WERI-Rb-1 (cell line): Measurements from ENCODE around the gene LMNA.

Source experiments
- DNase-seq: peaks from one replicate; pipeline ENCODE4 v3.0.0-alpha.2; 2020
- H3K27ac ChIP-seq: fragments of 250-450 bp; sonication (Bioruptor Pico); 2 replicates; pipeline ENCODE4 v1.5.1; 2020; ENCODE audit warnings: mild to moderate bottlenecking, moderate library complexity
- H3K27me3 ChIP-seq: fragments of 250-450 bp; sonication (Bioruptor Pico); 2 replicates; pipeline ENCODE4 v1.5.1; 2021; ENCODE audit warnings: mild to moderate bottlenecking, low read depth, moderate library complexity; ENCODE audit not compliant: insufficient read depth, severe bottlenecking
- H3K36me3 ChIP-seq: fragments of 250-450 bp; sonication (Bioruptor Pico); 2 replicates; pipeline ENCODE4 v1.5.1; 2020; ENCODE audit warnings: mild to moderate bottlenecking, moderate library complexity
- H3K4me3 ChIP-seq: 2 replicates; pipeline ENCODE4 v1.5.1; 2011; ENCODE audit warnings: low read depth, mild to moderate bottlenecking, control low read depth, low read length
- H3K9me3 ChIP-seq: fragments of 250-450 bp; sonication (Bioruptor Pico); 2 replicates; pipeline ENCODE4 v1.5.1; 2021; ENCODE audit warnings: mild to moderate bottlenecking, moderate library complexity; ENCODE audit not compliant: severe bottlenecking
- TF ChIP-seq, protein P1 (sequence below): IDR thresholded peaks from 2 replicates; pipeline ENCODE4 v1.5.1; 2011; ENCODE audit warnings: low read depth, mild to moderate bottlenecking, control low read depth, inconsistent platforms, low read length

Gene LMNA

DNA sequence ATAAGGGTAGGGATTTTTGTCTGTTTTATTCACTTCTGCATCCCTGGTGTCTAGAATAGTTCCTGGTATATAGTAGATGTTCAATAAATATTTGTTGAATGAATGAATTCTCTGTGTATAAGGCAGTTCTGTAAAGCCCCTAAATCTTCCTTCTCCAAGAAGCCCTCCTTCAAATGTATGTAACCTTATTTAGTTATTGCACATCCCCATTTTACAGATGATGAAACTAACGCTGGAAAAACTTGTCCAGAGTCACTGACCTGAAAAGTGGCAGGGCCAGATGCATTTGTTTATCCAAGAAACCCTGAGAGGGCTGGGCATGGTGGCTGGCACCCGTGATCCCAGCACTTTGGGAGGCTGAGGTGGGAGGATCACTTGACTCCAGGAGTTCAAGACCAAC is 4.3 kb upstream of the LMNA start:
- no peak for DNase-seq
- Histone ChIP-seq H3K27ac (no peak overlapping the region), H3K4me3 (no peak overlapping the region), H3K27me3 (no peaks in the 10 kb centered on the region), H3K36me3 (no peaks in the 10 kb centered on the region), H3K9me3 (no peaks in the 10 kb centered on the region)
- TF ChIP-seq, protein P1, sequence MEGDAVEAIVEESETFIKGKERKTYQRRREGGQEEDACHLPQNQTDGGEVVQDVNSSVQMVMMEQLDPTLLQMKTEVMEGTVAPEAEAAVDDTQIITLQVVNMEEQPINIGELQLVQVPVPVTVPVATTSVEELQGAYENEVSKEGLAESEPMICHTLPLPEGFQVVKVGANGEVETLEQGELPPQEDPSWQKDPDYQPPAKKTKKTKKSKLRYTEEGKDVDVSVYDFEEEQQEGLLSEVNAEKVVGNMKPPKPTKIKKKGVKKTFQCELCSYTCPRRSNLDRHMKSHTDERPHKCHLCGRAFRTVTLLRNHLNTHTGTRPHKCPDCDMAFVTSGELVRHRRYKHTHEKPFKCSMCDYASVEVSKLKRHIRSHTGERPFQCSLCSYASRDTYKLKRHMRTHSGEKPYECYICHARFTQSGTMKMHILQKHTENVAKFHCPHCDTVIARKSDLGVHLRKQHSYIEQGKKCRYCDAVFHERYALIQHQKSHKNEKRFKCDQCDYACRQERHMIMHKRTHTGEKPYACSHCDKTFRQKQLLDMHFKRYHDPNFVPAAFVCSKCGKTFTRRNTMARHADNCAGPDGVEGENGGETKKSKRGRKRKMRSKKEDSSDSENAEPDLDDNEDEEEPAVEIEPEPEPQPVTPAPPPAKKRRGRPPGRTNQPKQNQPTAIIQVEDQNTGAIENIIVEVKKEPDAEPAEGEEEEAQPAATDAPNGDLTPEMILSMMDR = no peak

GRCh38 chr1:156111355-156111962 is 3.1 kb upstream of the LMNA start:
- no peak overlapping the region for H3K4me3 ChIP-seq
- no peaks in the 10 kb centered on the region for H3K36me3 ChIP-seq
- DNase-seq = no peak
- H3K27me3 ChIP-seq = no peaks in the 10 kb centered on the region
- TF ChIP-seq, protein P1 = no peak
- no peak overlapping the region for H3K27ac ChIP-seq
- no peaks in the 10 kb centered on the region for H3K9me3 ChIP-seq

DNA sequence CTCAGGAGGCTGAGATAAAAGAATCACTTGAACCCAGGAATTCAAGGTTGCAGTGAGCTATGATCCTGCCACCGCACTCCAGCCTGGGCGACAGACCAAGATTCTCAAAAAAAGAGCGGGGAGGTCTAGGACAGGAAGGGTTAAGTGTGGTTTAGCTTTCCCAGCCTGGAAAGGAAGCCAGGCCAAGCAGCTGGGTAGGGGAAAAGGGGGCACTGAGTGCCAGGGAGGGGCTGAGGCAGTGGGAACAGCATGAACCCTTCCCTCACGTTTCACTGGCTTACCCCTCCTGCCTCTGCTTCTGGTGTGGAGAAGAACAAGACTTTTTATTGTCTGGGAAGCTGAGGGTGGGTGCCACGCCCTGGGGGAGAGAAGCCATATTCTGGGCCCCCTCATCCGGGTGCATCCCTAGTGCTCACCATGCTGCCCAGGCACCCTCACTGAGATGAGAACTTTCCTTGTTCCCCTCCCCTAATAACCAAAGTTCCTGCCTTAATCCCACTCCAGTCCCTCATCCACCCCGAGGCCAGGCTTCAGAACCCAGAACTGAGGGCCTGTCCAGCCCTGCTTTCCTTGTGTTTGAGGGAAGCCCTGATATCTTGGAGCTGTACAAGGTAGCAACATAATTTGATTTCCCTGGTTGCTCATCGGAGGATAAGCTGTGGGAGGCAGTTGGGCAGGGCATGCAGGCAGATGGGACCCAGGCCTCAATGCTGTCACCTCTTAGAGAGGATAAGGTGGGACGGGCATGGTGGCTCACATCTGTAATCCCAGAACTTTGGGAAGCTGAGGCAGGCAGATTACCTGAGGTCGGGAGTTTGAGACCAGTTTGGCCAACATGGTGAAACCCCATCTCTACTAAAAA is 2.0 kb upstream of the LMNA start:
- TF ChIP-seq, protein P1 = no peak
- H3K27me3 ChIP-seq = no peaks in the 10 kb centered on the region
- H3K27ac ChIP-seq = peak overlapping the region; percentile 19
- peak; percentile 60 for DNase-seq
- H3K4me3 ChIP-seq = no peak overlapping the region
- peaks cover 5% of the 10 kb centered on the region; the same call in 1 of the 2 replicates for H3K36me3 ChIP-seq
- no peaks in the 10 kb centered on the region for H3K9me3 ChIP-seq

GRCh38 chr1:156113282-156113950 is 1.1 kb upstream of the LMNA start:
- Histone ChIP-seq H3K9me3 (no peaks in the 10 kb centered on the region), H3K27me3 (no peaks in the 10 kb centered on the region), H3K4me3 (no peak overlapping the region), H3K36me3 (peaks cover 7% of the 10 kb centered on the region; the same call in 1 of the 2 replicates), H3K27ac (no peak overlapping the region)
- DNase-seq = no peak
- TF ChIP-seq, protein P1 = no peak

- H3K9me3 ChIP-seq = no peaks in the 10 kb centered on the region
- DNase-seq = peak; percentile 53
- peak overlapping the region; percentile 14 for H3K27ac ChIP-seq
- peaks cover 9% of the 10 kb centered on the region for H3K36me3 ChIP-seq
- TF ChIP-seq, protein P1 = no peak
- H3K27me3 ChIP-seq = no peaks in the 10 kb centered on the region
- peak overlapping the region; percentile 91 for H3K4me3 ChIP-seq
Observed at GRCh38 chr1:156114919-156115513, 505 bp downstream of the LMNA start.
